B cell (primary cell): ENCODE data around the gene SLC1A1. TPM values are rescaled to one million over a fixed set of nuclear protein-coding genes. Genes with fewer than 3 reads are reported as not detected.

ENCODE experiments used
- ATAC-seq: fragments of 200-7000 bp; cut with Tn5 transposase; one replicate; pipeline ENCODE4 v1.10.0; 2021; ENCODE audit warnings: low read depth, mild to moderate bottlenecking, moderate number of reproducible peaks, moderate library complexity
- CTCF ChIA-PET: fragments of 350-600 bp; sonication (Branson Sonifier 250); formaldehyde crosslinking; loops from one replicate; lab custom pipeline; 2021; ENCODE audit warnings: antibody characterized with exemption, inconsistent platforms; lab: Charles Lee
- POLR2A ChIA-PET: fragments of 350-600 bp; sonication (Branson Sonifier 250); formaldehyde crosslinking; loops from one replicate; lab custom pipeline; 2021; ENCODE audit warnings: antibody characterized with exemption; lab: Charles Lee
- DNase-seq: peaks from one replicate; pipeline ENCODE4 v3.0.0; 2013
- H2AFZ ChIP-seq: 2 replicates; pipeline ENCODE4 v1.6.1; 2012; ENCODE audit warnings: mild to moderate bottlenecking, low read depth, low read length; ENCODE audit not compliant: insufficient read depth, poor library complexity, severe bottlenecking
- H3K27ac ChIP-seq, 2 donors: 1 replicate in 1 of 2; 2 replicates in 1 of 2; pipeline ENCODE4 v1.5.1; 2012 to 2013; ENCODE audit warnings: low read length in 2 of 2, mild to moderate bottlenecking in 2 of 2, moderate library complexity in 1 of 2
- H3K27me3 ChIP-seq, 4 experiments: fragments of 200-600 bp in 1 of 4; sonication (generic) in 1 of 4; replicated peaks in 1 of 4; 1 replicate in 2 of 4; 2 replicates in 2 of 4; pipeline versions ENCODE4 v1.6.1 to v1.7.0; 2013 to 2016; ENCODE audit warnings: low read length in 3 of 4, mild to moderate bottlenecking in 2 of 4, mixed read lengths in 1 of 4, moderate library complexity in 1 of 4; ENCODE audit not compliant: insufficient read depth in 4 of 4, control insufficient read depth in 3 of 4; ENCODE audit errors: control extremely low read depth in 1 of 4
- H3K36me3 ChIP-seq, 2 experiments: replicated peaks in 1 of 2; 1 replicate in 1 of 2; 2 replicates in 1 of 2; pipeline versions ENCODE4 v1.6.1 to v1.7.1; 2013; ENCODE audit warnings: low read length in 1 of 2; ENCODE audit not compliant: insufficient read depth in 2 of 2, control insufficient read depth in 1 of 2; ENCODE audit errors: control extremely low read depth in 1 of 2, extremely low read depth in 1 of 2
- H3K4me1 ChIP-seq, 2 donors: fragments of 200-600 bp in 1 of 2; sonication (generic) in 1 of 2; 1 replicate in 1 of 2; 2 replicates in 1 of 2; pipeline versions ENCODE4 v1.5.1 to v1.6.1; 2013 to 2017; ENCODE audit warnings: low read length in 2 of 2; ENCODE audit not compliant: control insufficient read depth in 2 of 2, insufficient read depth in 2 of 2
- H3K4me2 ChIP-seq: replicated peaks from 2 replicates; pipeline ENCODE3; 2012; ENCODE audit warnings: mild to moderate bottlenecking, low read depth, low read length; ENCODE audit not compliant: poor library complexity, severe bottlenecking
- H3K4me3 ChIP-seq, 5 experiments: fragments of 200-600 bp in 1 of 5; sonication (generic) in 1 of 5; 1 replicate in 3 of 5; 2 replicates in 2 of 5; pipeline versions ENCODE4 v1.5.1 to v1.7.0; 2011 to 2016; ENCODE audit warnings: low read length in 4 of 5, mild to moderate bottlenecking in 4 of 5, low read depth in 2 of 5, control low read depth in 1 of 5, moderate library complexity in 1 of 5; ENCODE audit not compliant: insufficient read depth in 1 of 5; ENCODE audit errors: control extremely low read depth in 1 of 5, extremely low read depth in 1 of 5
- H3K79me2 ChIP-seq: fragments of 200-600 bp; sonication (generic); one replicate; pipeline ENCODE4 v1.6.0; 2016; ENCODE audit warnings: low read length; ENCODE audit not compliant: control insufficient read depth, insufficient read depth
- H3K9ac ChIP-seq: fragments of 200-600 bp; sonication (generic); 2 replicates; pipeline ENCODE4 v1.6.1; 2017; ENCODE audit warnings: mild to moderate bottlenecking, low read length, moderate library complexity
- H3K9me3 ChIP-seq, 3 donors: one replicate each; pipeline versions ENCODE4 v1.6.1 to v1.7.1; 2013; ENCODE audit warnings: low read length in 2 of 3; ENCODE audit not compliant: control insufficient read depth in 2 of 3, insufficient read depth in 1 of 3; ENCODE audit errors: control extremely low read depth in 1 of 3
- H4K20me1 ChIP-seq: 2 replicates; pipeline ENCODE4 v1.6.0; 2012; ENCODE audit warnings: mild to moderate bottlenecking, low read length; ENCODE audit not compliant: insufficient read depth, control insufficient read depth, poor library complexity, severe bottlenecking
- H3K27ac Mint-ChIP-seq: one replicate; pipeline ENCODE4 v1.8.0; 2021; ENCODE audit warnings: mixed read lengths
- H3K27me3 Mint-ChIP-seq: one replicate; pipeline ENCODE4 v1.8.0; 2021; ENCODE audit warnings: mixed read lengths
- H3K4me1 Mint-ChIP-seq: one replicate; pipeline ENCODE4 v1.8.0; 2021; ENCODE audit warnings: mixed read lengths
- H3K4me3 Mint-ChIP-seq: one replicate; pipeline ENCODE4 v1.8.0; 2021; ENCODE audit warnings: mixed read lengths
- H3K9me3 Mint-ChIP-seq: one replicate; pipeline ENCODE4 v1.8.0; 2022; ENCODE audit warnings: mixed read lengths; ENCODE audit not compliant: insufficient read depth
- CTCF ChIP-seq: fragments of 200-600 bp; IDR thresholded peaks from one replicate; pipeline ENCODE4 v1.8.0; 2022; ENCODE audit warnings: antibody characterized with exemption, mild to moderate bottlenecking
- EZH2 ChIP-seq: IDR thresholded peaks from 2 replicates; pipeline ENCODE4 v1.6.1; 2012; ENCODE audit warnings: borderline replicate concordance, low read depth, mild to moderate bottlenecking, moderate library complexity, low read length; ENCODE audit not compliant: insufficient read depth, poor library complexity, severe bottlenecking
- WGBS: methylation state at CpG from one replicate; pipeline ENCODE4 v1.1.5; 2013; ENCODE audit warnings: missing lambda C conversion rate; ENCODE audit not compliant: insufficient coverage; 5-methylcytosine and 5-hydroxymethylcytosine counted together
- intact Hi-C: fragments of 100-400 bp; cut with micrococcal nuclease; formaldehyde crosslinking; loops from one replicate; pipeline ENCODE4 v1.10.0; 2022
- polyA plus RNA-seq: library from polyadenylated mRNA; depleted of rRNA; stranded (reverse); fragments of >200 nt; gene quantifications from 2 replicates; pipeline ENCODE4 v1.2.3, GENCODE V29; 2012
- total RNA-seq, 2 donors: library from RNA; stranded (reverse); fragments of 120-200 nt in 1 of 2; gene quantifications; 1 replicate in 1 of 2; 2 replicates in 1 of 2; pipeline versions ENCODE4 v1.2.3 to v1.2.4, GENCODE V29; 2013 to 2022

SLC1A1 gene
- total and polyA plus RNA-seq, 2 donors (not counting 1 experiment from before 2014, with no cell fraction given), result 0.10 to 0.54 TPM

- ChIA-PET CTCF (no interaction called here), POLR2A (no interaction called here)
- Mint-ChIP-seq H3K9me3 (no peaks in the 10 kb centered on the region), H3K4me1 (no peaks in the 10 kb centered on the region), H3K4me3 (no peak overlapping the region), H3K27me3 (no peaks in the 10 kb centered on the region), H3K27ac (no peak overlapping the region)
- intact Hi-C loops, result no loop called here
- no peak overlapping the region for H3K4me2 ChIP-seq
- H3K4me1 ChIP-seq, result no peaks in the 10 kb centered on the region
- no peaks in the 10 kb centered on the region for H4K20me1 ChIP-seq
- H3K27me3 ChIP-seq, result peaks cover 0 to 5% (median 0%) of the 10 kb centered on the region in 4 experiments
- no peak overlapping the region for H2AFZ ChIP-seq
- TF ChIP-seq EZH2 (no peak), CTCF (no peak)
- H3K9ac ChIP-seq, result no peak overlapping the region
- 67% methylated on average over 1 of the region's 1 CpG for WGBS
- H3K27ac ChIP-seq, result no peak overlapping the region
- H3K9me3 ChIP-seq, result no peaks in the 10 kb centered on the region
- no peak for DNase-seq
- H3K4me3 ChIP-seq, result no peak overlapping the region
- no peaks in the 10 kb centered on the region for H3K36me3 ChIP-seq
- no peak for ATAC-seq
- no peaks in the 10 kb centered on the region for H3K79me2 ChIP-seq
Observed at GRCh38 chr9:4443439-4443838, 46.8 kb upstream of the SLC1A1 start.

GRCh38 chr9:4461437-4461836 lies 28.8 kb upstream of the SLC1A1 start:
- ChIA-PET POLR2A (no interaction called here), CTCF (no interaction called here)
- Histone ChIP-seq H2AFZ (no peak overlapping the region), H3K27me3 (no peaks in the 10 kb centered on the region), H3K79me2 (no peaks in the 10 kb centered on the region), H3K4me1 (no peaks in the 10 kb centered on the region), H3K4me2 (no peak overlapping the region), H3K9me3 (peaks cover 0 to under 1% (median 0%) of the 10 kb centered on the region in 3 donors), H3K4me3 (no peak overlapping the region), H4K20me1 (no peaks in the 10 kb centered on the region), H3K27ac (no peak overlapping the region), H3K36me3 (no peaks in the 10 kb centered on the region), H3K9ac (no peak overlapping the region)
- H3K4me3 Mint-ChIP-seq, result no peak overlapping the region
- no peak overlapping the region for H3K27ac Mint-ChIP-seq
- no CpG with 5 or more reads among the region's 2 CpGs for WGBS
- no peak for ATAC-seq
- intact Hi-C loops, result no loop called here
- no peak for DNase-seq
- peaks cover 3% of the 10 kb centered on the region for H3K9me3 Mint-ChIP-seq
- TF ChIP-seq CTCF, result no peak
- no peak for TF ChIP-seq EZH2
- peaks cover 12% of the 10 kb centered on the region for H3K4me1 Mint-ChIP-seq
- H3K27me3 Mint-ChIP-seq, result peaks cover 11% of the 10 kb centered on the region
